GM18861 (cell line): ENCODE results near the gene H2BK1.

Experiments
- ATAC-seq: cut with Tn5 transposase; IDR thresholded peaks from one replicate; pipeline ENCODE4 v1.9.1; 2021; ENCODE audit not compliant: unreplicated experiment

The H2BK1 gene

DNA sequence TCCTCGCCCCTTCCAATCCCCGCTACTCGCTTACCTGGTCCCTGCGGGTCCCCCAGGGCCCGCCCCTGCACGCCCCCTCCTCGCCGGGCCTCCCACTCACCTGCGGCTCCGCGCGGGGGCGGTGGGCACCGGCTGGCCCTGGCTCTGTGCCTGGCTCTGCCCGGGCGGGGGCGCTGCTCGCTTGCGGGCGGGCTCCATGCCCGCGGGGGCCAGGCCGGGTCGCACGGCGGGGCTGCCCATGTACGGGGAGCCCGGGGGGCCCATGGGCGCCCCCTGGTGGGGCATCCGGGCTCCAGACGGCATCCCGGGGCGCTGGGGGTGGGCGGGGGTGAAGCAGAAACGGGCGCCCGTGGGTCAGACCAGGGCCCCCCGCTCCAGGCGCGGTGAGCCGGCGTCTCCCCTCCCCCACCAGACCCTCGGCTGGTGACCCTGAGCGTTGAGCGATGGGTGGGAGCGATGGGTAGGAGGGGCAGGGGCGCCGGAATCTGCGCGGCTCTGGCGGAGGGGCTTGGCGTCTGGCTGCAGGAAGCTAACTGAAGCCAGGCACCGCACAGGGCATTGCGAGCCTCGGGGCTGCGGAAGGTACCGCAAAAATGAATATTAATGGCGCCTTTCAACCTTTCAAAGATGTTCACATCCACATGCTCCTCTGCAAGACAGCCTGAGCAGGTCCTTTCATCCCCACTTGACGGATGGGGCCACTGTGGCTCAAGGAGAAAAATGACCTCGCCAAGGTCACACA is 35.2 kb upstream of the H2BK1 start:
- ATAC-seq, result no peak

DNA sequence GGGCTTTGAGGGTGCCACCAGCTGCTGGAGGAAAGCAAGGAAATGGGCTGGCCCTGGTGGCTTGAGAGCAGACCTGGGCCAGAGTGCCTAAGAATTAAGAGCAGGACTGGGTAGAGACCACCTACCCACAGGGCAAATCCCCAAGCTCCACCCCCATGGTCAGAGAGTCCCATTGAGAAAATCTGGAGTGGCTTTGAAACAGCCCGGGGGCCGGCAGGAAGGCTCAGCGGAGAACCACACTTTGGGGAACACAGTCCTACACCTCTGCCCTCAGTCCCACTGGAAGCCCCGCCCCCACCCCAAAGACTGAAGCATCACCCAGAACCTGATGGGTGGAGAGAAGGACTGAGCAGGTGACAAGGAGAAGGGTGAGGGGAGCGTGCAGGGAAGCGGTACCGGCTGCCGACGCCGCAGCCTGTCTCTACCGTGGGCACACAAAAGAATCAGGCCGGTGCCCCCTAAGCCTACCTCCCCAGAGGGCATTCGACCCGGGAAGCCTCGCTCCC is 34.6 kb upstream of the H2BK1 start:
- ATAC-seq, result no peak

DNA sequence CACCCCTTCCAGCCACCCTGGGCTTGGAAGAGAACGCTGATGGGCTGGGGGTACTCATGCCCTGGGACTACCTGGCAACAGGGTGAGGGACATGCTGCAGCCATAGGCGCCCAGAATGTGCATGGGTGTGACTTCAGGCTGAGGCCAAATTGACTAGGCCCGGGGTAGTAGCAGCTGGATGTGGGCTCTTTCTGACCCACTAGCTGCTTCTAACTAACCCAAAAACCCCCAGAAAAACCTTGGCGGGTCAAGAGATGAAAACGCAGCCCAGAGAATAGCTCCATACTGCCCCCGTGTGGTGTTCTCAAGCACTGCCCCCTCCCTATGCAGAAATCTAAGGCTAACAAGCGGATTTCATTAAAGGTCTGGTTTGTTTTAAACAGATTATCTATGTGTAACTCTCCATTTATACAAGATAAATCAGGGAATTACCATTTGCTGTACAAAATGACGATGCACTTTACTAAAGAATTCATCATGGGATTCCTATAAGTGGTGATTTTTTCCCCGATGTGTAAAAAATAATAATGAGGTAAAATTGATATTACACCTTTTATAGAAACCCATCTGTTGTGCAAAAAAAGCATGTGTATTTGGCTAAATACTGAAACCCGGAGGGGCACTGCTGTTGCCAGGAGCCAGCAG is 34.0 kb upstream of the H2BK1 start:
- ATAC-seq, result no peak

DNA sequence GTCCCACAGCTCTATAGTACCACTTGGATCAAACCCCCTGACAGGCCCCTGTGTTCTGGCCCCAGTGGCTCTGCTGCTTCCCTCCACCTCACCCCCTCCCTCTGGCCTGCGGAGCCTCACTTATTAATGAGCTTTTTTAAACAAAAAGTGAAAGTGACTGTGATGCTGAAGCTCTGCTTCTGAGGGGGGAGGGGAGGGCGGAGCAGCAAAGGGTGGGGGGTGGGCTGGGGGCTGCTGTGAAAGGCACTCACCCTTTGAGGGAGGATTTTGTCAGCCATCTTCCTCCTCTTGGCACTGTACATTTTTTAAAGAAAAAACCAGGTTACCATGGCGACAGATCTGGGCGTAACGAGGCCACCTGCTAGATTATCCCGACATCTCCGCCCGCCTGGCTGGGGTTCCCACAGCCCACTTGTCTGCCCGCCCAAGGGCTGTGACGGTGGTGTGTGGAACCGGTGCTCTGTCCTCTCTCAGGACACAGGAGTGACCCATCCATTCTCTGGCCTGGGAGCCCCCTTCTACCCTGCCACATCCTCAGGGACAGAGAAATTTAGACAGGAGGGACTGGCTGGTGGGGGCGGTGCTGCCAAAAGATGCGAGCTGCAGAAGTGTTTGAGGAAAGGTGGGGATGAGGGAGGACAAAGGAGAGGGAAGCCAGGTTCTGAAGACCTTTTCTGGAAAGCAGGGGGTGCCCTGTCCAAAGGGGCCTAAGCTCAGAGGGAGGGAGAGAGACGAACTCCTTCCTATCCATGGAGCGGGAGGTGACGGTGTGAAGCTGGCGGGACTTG is 33.3 kb upstream of the H2BK1 start:
- no peak for ATAC-seq

DNA sequence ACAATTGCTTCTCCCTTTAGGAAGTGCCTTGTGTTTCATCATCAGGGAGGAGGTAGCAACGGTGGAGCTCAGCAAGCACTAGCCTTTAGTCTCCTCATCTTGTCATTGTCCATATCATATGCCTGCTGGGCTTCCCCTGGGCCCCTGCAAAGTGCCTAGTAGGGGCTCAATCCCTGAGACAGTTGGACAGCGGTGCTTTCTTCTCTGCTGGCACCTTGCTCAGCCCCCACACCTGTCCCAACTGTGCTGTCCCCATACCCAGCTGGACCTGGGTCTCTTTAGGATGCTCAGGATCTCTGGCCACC is 32.7 kb upstream of the H2BK1 start:
- no peak for ATAC-seq

DNA sequence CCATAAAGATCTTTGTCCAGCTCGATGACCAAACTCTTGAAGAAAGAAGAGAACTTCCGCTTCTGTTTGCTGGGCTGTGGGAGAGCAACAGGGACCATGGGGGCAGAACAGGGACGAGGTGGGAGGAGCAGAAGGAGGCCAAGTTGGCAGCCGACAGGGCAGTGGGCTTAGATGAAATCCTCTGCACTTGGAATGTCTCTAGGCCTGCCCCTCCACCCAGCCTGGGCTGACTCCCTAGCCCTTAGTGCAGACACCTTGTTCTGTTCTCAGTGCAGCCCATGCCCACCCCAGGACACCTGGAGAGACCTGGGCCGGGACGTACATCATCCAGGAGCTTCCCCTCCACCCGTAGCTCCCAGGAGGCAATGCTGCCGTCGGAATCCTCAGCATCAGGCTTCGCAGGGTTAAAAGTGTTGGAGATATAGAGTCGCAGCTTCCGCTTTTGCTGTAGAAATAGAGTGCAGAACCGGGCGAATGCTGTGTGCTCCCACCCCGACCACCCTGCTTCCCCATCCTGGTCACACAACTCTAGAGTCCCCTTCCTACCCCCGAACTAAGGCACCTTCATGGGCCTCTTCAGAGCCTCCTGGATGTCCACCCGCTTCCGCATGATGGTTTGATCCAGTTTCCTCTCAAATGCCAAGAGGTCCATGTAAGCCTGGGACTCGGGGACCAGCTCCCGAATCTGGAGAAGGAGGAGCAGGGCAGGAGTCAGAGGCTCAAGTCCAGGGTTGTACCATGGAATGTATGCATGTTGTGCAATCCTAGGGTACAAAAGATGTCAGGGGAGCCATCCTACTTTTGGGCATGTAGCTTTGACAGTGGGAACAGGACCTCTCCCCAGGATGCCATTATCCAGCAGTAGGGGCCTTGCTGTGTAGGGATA is 32.1 kb upstream of the H2BK1 start:
- no peak for ATAC-seq

DNA sequence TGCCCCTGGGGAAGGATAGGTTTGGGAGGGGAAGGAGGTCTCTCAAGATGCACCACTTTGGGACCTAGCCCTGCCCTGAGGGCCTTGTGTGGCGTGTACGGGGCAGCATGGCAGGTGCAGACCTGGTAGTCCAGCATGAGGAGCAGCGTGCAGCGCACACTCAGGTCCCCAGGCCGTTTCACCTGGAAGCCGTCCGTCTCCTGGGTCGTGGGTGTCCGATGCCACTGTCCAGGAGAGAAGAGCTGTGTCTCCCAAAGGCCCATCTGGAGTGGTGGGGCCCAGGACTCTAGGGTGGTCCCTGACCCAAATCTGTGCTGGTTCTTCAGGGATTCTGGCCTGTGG is 31.4 kb upstream of the H2BK1 start:
- ATAC-seq, result no peak

DNA sequence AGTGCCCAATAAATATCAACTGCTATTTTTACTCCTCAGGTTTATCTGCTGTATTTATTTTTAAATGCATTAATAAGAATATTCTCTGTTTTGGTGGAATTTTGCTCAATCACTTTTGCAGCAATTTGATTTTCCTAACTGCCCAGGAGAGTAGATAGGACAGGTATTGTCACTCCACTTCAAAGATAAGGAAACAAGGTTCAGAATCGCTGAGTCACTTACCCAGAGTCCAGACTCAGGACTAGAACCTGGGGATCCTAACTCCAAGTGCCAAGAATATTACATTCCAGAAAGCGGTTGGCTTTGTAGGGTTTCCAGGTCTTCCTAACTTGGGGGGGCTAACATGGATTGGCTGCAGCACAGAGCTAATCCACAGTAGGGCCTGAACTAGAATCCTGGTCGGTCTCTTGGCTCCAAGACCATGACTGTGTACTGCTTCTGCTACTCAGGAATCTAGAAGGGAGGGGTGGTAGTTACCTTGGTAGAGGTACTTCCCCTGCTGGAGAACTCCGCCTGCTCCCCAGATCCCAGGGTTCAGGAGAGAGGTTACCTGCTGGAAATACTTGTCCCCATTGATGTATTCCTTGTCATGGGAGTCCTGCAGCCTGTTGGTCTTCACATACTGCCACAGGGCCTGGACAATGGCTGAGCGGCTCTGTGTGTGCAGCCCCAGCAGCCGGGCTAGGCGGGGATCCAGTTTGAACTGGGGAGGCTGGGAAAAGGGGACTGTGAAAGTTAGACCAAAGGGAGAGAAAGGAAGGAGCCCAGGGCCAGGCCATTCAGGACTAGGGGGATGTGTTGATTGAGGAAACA is 30.9 kb upstream of the H2BK1 start:
- ATAC-seq, result no peak

DNA sequence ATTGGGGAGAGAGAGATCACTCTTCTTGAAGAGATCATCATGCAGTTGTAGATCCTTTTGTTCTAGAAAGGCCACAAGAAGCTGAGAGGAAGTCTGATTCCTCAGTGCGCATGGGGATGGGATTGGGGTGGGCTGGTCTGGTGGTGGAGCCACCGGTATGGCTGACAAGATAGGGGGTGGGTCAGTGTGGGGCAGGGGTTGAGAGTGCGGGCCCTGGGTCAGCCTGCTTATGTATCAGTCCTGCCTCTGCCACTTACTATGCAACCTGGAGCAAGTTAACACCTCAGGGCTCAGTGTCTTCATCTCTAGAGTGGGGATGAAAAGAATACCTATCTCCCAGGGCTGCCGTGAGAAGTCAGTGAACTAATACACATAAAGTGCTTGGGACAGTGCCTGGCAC is 30.2 kb upstream of the H2BK1 start:
- ATAC-seq, result no peak

DNA sequence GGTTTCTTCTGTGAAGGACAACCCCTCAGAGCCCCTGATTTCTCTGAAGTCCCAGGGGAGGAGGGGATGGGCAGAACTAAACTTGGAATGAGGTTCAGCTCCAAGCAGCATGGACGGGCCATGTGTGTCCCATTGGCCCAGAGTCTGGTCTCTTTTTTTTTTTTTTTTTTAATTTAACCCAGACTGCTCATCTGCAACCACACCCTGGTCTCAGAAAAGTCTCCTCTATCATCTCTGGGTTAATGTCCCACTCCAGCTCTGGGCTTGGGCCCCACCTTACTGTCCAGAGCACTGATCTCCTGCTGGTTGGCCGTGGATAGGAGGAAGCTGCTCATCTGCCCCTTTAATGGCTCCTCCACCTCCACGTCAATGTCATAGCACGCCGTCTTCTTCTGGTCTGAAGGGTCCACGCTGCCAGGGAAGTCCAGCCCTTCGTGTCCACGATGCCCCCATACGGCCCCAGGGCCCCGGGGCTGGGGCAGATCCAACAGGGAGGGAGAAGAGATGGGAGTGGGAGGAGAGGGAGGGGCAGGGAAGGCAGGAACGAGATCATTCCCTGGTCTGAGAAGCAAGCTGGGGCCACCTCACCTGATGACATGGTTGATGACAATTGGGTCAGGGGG is 29.7 kb upstream of the H2BK1 start:
- no peak for ATAC-seq

DNA sequence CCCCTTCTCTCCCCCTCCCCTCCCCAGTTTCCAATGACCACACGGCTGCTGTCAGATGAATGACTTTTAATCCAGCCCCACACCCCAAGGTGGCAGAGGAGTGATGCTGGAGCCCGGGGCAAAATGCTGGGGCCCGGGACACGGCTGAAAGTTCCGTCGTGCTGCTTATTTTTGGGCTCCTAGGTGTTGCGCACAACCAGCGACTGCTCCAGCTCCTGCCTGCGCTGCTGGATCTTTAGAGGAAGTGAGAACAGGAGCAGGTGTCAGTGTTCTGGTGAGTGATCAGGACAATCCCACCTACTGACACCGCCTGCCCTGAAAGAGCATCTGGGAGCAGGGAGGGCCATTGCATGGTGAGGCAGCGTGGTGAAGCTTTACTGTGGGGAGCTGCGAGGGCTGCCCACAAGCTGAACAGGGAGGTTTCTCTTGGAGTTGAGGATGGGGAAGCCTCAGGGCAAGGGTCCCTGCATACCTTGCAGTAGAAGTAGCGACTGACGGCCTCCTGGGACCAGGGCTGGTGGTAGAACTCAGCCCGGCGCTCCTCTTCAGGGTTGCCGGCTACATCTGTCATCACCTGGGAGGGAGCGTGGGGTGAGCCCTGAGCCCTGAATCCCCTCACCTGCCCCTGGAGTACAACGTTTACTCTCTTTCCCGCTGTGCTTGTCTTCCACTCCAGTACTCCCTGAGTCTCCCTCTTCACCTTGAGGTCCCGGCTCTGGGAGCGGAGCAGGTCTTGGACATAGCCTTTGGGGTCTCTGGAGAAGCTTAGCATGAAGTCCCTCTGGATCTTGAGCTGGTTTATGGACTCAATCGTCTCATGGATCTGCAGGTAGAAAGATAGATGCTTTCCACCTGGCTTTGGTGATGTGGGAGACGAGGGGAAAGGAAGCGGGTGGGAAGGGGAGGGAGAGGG is 28.9 kb upstream of the H2BK1 start:
- no peak for ATAC-seq

DNA sequence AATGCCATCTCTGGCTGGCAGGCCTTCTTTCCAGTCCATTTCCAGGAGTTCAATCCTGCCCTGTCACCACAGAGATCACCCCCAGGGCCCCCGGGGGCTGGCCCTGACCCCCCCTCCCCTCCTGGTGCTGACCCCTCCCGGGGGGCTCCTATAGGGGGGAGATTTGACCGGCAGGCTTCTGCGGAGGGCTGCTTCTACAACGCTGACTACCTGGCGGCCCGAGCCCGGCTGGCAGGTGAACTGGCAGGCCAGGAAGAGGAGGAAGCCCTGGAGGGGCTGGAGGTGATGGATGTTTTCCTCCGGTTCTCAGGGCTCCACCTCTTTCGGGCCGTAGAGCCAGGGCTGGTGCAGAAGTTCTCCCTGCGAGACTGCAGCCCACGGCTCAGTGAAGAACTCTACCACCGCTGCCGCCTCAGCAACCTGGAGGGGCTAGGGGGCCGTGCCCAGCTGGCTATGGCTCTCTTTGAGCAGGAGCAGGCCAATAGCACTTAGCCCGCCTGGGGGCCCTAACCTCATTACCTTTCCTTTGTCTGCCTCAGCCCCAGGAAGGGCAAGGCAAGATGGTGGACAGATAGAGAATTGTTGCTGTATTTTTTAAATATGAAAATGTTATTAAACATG is 28.0 kb upstream of the H2BK1 start:
- ATAC-seq, result no peak

DNA sequence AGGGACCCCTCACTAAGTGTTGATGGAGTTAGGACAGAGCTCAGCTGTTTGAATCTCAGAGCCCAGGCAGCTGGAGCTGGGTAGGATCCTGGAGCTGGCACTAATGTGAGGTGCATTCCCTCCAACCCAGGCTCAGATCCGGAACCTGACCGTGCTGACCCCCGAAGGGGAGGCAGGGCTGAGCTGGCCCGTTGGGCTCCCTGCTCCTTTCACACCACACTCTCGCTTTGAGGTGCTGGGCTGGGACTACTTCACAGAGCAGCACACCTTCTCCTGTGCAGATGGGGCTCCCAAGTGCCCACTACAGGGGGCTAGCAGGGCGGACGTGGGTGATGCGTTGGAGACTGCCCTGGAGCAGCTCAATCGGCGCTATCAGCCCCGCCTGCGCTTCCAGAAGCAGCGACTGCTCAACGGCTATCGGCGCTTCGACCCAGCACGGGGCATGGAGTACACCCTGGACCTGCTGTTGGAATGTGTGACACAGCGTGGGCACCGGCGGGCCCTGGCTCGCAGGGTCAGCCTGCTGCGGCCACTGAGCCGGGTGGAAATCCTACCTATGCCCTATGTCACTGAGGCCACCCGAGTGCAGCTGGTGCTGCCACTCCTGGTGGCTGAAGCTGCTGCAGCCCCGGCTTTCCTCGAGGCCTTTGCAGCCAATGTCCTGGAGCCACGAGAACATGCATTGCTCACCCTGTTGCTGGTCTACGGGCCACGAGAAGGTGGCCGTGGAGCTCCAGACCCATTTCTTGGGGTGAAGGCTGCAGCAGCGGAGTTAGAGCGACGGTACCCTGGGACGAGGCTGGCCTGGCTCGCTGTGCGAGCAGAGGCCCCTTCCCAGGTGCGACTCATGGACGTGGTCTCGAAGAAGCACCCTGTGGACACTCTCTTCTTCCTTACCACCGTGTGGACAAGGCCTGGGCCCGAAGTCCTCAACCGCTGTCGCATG is 27.2 kb upstream of the H2BK1 start:
- ATAC-seq, result no peak

DNA sequence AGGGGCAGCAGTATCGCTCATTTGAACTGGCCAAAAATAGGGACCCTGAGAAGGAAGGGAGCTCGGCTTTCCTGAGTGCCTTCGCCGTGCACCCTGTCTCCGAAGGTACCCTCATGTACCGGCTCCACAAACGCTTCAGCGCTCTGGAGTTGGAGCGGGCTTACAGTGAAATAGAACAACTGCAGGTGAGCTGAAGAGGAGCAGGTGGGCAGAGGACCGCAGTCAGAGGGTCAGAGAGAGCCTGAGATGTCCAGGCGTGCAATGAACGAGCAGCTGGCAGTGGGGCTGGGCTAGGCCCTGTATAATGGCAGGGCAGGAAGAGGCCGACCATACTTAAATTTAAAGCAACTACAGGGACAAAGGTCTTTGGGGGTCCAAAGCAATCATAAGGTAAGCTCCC is 26.1 kb upstream of the H2BK1 start:
- no peak for ATAC-seq

DNA sequence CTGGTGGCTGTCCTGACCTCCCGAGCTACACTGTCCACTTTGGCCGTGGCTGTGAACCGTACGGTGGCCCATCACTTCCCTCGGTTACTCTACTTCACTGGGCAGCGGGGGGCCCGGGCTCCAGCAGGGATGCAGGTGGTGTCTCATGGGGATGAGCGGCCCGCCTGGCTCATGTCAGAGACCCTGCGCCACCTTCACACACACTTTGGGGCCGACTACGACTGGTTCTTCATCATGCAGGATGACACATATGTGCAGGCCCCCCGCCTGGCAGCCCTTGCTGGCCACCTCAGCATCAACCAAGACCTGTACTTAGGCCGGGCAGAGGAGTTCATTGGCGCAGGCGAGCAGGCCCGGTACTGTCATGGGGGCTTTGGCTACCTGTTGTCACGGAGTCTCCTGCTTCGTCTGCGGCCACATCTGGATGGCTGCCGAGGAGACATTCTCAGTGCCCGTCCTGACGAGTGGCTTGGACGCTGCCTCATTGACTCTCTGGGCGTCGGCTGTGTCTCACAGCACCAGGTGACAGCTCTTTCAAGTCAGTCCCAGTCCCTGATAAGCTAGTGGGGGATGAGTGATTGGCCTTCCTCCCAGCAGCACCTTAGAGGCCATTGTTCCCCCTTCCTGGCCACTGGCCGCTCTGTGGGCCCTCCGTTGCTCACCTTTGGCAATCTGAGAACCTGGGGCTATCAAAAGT is 25.0 kb upstream of the H2BK1 start:
- no peak for ATAC-seq

DNA sequence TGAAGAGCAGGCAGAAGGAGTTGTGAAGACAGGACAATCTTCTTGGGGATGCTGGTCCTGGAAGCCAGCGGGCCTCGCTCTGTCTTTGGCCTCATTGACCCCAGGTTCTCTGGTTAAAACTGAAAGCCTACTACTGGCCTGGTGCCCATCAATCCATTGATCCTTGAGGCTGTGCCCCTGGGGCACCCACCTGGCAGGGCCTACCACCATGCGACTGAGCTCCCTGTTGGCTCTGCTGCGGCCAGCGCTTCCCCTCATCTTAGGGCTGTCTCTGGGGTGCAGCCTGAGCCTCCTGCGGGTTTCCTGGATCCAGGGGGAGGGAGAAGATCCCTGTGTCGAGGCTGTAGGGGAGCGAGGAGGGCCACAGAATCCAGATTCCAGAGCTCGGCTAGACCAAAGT is 23.5 kb upstream of the H2BK1 start:
- ATAC-seq, result no peak
